ENCODE data around the gene ATXN2. TPM values are rescaled to one million over a fixed set of nuclear protein-coding genes. Genes with fewer than 3 reads are reported as not detected.
A peak's percentile ranks its signal among the peaks of the same experiment; 100 is the strongest.

ATXN2 gene
- total RNA-seq, 1 donor from 2014 or later = 63.9 TPM

DNA sequence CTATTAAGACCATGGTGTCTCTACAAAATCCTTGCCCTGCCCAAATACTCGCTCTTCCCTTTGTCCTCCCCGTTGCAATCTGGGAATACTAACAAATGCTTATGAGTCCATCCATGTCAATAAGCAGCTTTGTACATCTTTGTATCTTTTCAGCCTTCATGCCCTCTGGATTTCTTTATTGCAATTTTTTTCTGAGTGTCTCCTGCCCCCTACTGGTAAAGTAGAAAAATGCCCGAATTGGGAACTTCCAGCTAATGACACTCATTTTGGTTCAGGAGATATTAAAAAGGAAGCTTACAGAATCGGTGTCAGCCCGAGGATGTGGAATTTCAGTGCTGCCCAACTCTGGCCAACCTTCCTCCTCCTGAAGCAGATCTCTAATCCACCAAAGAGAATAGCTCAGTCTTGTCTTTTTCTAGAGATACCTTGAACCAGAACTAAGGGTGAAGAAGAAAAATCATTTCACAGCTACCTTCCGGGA is 147.4 kb downstream of the ATXN2 start:
- peak; percentile 14 for DNase-seq (ENCODE audit: low spot score)

- DNase-seq (ENCODE audit: low spot score) = no peak
Measured at GRCh38 chr12:111451232-111451631, 147.9 kb downstream of the ATXN2 start.

- peak; percentile 6 for DNase-seq (ENCODE audit: low spot score)
Measured at GRCh38 chr12:111450676-111451075, 148.4 kb downstream of the ATXN2 start.

DNA sequence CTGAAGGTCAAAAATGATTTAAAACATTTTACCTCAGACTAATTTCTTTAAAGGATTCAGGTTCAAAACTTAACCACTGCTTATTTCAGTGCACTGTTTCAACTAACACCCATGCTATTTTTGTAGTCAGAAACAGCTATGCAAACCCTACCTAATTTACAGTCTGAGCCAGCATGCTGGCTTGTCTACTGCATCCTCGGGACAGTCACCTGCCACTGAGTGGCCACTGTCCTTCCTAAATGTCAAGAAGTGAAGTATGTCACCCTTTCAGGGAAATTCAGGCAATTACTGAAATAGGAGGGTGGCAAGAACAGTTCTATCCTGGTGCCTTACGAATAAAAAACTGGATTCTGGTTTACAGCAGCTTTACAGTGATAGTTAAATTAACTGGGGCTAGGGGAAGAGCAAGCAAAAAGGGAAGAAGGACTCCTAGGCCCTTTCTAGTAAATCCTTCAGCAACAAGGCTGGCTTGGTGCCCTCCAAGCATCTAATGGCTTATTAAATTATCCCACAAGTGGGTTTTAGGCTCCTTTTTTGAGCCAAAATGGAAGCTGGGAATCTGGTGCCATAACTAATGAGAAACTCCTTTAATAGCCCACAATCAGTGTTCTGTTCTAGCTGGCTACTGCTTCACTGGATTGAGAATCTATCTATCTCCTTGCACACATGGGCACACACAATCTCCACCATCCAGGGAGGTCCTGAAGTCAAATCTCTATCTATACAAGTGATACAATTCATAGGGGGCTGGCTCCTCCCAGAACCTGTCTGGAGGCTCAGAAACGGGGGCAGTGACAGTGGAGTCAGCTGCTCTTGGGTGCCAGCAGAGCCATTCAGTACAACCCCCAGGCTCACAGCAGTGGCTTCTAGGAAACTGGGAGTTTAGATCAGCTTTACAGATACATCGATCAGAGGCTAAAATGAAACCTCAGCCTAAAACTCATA is 150.0 kb downstream of the ATXN2 start:
- DNase-seq (ENCODE audit: low spot score) = peak; percentile 9

DNA sequence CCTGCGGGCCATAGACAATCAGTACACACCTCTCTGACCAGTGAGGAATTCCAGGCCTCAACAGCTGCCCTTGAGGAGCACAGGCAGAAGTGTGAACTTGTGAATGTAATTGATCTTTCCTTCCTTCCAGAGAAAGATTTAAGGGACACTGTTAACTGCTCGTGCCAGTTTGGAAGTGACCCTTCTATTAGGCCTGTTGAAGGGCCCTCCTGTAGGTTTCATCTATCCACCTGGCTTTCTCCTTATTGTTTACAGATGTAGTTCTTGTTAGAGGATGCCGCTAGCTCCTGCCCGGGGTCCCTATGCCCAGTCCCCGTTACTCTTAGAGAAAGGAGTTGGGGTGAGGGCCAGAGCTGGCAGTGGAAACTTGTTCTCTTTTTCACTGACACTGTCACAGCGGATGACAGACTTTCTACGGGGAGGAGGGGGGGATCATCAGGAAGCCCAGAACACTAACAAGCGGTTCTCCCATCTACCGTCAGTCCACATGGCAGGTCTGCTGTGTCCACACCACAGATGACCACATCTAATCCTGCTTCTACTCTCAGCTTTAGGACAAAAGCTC is 150.8 kb downstream of the ATXN2 start:
- DNase-seq (ENCODE audit: low spot score) = peak; percentile 9

GRCh38 chr12:111447571-111448265 is 151.4 kb downstream of the ATXN2 start:
- no peak for DNase-seq (ENCODE audit: low spot score)

DNA sequence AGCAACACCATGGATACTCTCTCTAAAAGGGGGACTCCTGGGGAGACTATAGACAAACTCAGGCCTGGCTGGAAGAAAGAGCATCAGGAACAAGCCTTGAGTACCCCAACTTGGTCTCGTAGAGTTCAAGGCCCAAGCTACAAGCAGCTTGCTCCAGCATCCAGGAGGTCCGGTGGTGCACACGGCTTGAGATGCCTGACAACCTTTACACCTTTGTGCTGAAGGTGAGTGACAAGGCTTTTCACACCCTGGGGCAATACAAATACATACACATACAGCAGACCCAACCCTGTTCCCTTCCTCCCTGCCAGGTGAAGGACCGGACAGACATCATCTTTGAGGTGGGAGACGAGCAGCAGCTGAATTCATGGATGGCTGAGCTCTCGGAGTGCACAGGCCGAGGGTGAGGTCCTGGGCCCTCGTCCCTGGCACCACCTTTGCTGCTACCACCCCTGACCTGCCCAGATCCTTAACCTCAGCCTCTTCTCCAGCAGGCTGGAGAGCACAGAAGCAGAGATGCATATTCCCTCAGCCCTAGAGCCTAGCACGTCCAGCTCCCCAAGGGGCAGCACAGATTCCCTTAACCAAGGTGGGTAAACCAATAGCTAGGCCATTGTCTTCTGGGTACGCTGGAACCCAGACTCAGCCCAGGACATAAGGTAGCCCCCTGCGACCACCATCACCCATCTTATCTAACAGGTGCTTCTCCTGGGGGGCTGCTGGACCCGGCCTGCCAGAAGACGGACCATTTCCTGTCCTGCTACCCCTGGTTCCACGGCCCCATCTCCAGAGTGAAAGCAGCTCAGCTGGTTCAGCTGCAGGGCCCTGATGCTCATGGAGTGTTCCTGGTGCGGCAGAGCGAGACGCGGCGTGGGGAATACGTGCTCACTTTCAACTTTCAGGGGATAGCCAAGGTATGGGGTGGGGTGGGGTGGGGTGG is 152.2 kb downstream of the ATXN2 start:
- DNase-seq (ENCODE audit: low spot score) = peak; percentile 9

GRCh38 chr12:111445726-111446581 is 153.2 kb downstream of the ATXN2 start:
- no peak for DNase-seq (ENCODE audit: low spot score)

GRCh38 chr12:111444925-111445725 is 154.0 kb downstream of the ATXN2 start:
- peak; percentile 82 for DNase-seq (ENCODE audit: low spot score)

DNA sequence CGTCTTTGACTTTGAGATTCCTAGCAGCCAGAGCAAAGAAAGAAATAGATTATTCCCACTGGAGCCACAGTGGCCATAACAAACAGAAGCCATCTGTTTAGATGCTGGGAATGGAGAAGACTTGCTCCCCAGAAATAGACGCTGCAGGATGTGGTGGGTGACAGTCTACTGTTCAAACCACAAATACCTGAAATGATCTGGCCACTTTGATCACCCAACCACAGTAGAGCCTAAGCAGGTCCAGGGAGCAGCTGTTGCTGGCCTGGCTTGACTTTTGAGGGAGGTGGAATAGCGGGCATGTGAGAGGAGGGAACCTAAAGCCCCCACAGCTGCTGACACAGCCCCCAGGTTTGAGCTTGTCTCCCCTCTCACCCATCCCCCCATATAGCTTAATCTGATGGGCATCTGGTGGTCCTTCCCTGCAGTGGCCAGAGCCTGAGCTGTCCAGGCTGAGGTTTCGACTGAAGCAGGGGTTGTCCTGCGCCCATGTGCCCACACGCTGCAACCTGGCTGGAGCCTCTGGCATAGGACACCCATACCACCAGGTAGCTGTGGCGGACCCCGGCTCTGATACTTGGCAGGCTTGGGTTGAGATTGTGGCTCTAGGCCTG is 154.7 kb downstream of the ATXN2 start:
- DNase-seq (ENCODE audit: low spot score) = no peak

DNA sequence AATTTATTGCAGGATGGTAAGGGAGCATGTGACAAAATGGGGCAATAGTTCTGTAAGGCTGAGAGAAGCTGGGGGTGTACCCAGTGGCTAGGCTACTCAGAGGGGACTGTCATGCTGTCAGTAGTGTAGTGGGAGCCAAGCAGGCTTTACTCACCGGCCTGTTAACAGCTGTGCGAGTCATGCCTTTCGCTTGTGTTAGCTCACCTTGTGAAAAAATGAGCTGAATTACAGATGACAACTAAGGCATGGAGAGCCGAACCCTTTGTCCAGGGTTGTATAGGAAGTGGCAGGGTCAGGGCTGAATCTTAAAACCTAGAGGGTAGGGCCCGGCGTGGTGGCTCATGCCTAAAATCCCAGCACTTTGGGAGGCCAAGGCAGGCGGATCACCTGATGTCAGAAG is 155.5 kb downstream of the ATXN2 start:
- DNase-seq (ENCODE audit: low spot score) = no peak

- no peak for DNase-seq (ENCODE audit: low spot score)
Measured at GRCh38 chr12:111443086-111443485, 156.0 kb downstream of the ATXN2 start.

- DNase-seq (ENCODE audit: low spot score) = no peak
Measured at GRCh38 chr12:111442301-111443045, 156.6 kb downstream of the ATXN2 start.

DNA sequence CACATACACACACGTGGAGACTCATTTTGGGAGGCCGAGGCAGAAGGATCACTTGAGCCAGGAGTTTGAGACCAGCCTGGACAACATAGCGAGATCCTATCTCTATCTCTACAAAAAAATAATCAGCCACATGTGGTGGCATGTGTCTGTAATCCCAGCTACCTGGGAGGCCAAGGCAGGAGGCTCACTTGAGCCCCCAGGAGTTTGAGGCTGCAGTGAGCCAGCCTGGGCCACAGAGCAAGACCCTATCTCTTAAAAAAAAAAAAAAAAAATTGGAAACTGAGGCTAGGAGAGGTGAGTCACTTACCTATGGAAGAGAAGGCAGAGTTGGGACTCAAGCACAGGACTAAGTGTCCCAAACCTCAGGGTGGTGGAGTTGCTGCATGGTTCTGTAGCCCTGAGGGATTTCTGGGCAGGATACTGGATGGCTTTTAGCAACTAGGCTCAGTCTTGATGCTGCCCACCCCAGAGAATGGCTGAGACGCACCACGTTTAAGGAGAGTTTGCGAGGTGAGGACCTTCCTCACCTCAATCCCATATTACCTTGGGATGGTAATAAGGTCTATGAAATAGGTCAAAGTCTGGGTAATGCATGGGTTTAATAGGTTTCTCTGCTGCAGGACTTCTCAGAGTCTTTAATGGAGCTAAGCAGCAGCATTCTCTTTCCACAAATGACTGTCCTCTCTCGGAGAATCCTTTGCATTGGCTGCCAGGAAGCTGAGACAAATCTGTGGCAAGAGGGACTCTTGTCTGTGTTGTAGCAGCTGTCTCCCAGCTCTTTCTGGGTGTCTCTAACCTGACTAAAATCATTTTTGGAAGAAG is 157.8 kb downstream of the ATXN2 start:
- DNase-seq (ENCODE audit: low spot score) = no peak

DNA sequence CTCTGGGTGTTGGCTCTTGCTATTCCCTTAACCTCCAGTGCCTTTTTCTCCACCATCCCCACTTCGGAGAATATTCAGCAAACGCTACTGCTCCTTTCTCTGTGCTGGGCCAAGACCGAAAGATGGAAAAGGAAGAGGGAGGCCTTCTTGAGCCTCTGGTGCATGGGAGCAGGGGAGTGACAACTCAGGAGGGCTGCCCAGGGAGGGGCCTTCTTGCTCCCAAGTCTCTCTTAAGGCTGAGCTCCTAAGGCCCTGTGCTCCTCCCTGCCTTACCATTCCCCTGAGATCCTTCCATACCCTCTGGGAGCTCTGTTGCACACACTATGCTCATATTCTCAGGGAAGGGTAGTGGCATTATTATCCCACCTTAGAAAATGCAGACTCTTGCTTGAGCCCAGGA is 158.5 kb downstream of the ATXN2 start:
- DNase-seq (ENCODE audit: low spot score) = no peak

- DNase-seq (ENCODE audit: low spot score) = no peak
Measured at GRCh38 chr12:111440152-111440551, 159.0 kb downstream of the ATXN2 start.

DNA sequence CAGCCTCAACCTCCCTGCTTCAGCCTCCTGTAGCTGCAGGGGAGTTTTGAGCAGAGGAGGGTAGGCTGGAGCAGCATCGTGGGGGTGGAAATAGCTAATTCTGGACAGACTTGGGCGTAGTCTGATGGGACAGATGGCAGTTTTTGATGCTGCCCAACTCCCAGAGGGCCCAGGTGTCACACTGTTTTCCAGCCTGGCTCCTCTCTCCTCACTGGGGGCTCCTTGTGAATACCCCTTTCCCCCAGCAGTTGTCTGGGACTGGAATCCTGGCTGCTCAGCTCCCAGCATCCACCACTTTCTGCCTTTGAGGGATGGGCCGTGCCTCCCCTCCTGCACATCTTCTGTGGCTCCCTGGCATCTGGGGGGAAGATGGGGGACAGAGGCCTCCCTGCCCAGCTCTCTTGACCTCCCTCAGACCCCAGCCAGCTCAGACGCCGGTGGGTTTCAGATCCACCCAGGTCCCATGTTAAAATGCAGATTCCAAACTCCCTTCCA is 159.4 kb downstream of the ATXN2 start:
- DNase-seq (ENCODE audit: low spot score) = no peak

All from mucosa of gallbladder (tissue), 1 donor.